NCI-H226 (cell line): Measurements from ENCODE around the gene PRPF31.
"Not testable (repeated sequence)": the region's sequence is repeated elsewhere in the genome, so short reads cannot be mapped to it uniquely, and the experiment has no call there.

Experiments
- DNase-seq: peaks from one replicate; pipeline ENCODE4 v3.0.0-alpha.2; 2015

The PRPF31 gene, protein sequence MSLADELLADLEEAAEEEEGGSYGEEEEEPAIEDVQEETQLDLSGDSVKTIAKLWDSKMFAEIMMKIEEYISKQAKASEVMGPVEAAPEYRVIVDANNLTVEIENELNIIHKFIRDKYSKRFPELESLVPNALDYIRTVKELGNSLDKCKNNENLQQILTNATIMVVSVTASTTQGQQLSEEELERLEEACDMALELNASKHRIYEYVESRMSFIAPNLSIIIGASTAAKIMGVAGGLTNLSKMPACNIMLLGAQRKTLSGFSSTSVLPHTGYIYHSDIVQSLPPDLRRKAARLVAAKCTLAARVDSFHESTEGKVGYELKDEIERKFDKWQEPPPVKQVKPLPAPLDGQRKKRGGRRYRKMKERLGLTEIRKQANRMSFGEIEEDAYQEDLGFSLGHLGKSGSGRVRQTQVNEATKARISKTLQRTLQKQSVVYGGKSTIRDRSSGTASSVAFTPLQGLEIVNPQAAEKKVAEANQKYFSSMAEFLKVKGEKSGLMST

DNA sequence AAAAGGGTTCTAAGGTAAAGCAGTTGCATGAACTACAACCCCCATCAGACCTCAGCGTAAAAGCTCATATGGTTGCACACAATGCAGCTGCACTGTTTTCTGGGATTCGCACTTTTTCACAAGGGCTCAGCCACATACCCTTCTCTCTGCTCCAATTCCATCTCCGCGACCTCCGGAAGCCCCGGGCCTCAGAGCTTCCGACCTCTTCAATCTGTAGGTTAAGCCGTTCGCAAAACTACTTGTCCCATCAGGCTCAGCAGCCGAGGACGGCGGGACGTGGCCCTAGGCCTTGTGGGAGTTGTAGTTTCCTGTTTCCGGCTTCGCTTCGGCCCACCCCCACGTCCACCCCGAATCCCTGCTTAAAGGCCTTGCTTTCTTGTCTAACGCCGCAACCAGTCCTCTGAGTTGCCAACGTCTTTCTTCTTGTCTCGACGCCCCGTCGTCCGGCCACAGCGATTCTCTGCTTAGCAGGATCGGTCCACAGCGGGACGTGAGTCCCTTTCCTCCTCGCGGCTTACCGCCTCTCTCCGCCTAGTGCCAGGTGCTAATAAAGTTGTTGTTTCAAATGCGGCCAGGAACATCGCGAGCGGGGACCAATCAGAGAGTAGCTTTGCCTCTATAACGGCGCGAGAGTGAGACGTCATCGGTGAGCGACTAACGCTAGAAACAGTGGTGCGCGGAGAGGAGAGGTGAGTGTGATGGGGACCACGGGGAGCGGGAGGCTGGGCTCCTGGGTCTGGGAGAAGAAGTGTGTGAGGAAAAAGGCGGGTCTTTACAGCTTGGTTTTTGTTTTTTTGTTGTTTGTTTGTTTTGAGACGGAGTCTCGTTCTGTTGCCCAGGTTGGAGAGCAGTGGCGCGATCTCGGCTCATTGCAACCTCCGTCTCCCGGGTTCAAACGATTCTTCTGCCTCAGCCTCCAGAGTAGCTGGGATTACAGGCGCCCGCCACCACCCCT lies at the start of gene PRPF31, which contains the start of gene TFPT:
PRPF31 (plus strand) TSS at position 646 of the 955 bp plus-strand sequence. CDS start 2,525 bp downstream, outside the sequence.
TFPT (minus strand) TSS at position 549 of the 955 bp plus-strand sequence; CDS start at position 161, 388 bp downstream.
- peak; percentile 99 for DNase-seq

DNA sequence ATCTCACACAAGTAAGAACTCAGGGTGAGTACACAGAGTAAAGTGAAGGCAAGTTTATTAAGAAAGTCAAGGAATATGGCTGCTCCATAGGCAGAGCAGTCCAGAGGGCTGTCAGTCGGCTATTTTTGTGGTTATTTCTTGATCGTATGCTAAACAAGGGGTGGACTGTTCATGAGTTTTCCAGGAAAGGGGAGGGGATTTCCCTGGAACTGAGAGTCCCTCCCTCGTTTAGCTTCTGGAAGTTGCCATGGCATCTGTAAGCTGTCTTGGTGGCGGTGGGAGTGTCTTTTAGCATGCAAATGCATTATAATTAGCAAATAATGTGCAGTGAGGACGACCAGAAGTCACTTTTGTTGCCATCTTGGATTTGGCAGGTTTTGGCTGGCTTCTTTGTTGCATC lies 46.1 kb upstream of the PRPF31 start:
- no peak for DNase-seq

DNA sequence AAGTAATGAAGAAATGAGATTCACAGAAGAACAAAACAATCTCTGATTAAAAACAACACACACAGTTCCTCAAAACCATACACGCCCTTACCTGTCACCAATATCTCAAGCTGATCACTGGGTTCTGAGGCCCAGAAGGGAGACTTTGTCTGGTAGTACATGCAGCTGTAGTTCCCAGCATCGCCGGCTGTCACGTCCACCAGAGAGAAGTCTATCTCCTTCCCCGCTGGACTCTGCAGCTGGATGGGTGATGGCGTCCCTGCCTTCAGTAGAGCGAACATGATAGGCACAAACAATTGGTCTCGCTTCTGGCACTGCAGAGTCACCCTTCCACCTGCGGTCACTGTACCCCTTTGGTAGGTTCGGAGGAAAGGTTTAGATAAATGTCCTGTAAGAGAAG lies 41.7 kb upstream of the PRPF31 start:
- DNase-seq = no peak

DNA sequence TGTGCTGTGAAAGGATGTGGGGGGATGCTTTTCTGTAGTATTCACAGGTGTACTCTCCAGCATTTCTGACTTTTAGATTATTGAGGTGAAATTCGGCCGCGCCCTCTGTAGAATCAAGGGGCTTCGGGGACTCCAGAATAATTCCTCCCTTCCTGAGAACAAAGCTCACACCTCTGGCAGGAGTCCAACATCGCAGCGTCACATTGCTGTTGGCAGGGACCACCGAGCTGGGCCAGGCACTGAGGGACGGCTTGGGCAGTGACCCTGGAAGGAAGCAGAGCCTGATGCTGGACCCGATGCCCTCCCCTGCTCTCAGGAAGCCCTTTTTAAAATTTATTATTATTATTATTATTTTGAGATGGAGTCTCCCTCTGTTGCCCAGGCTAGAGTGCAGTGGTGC lies 40.7 kb upstream of the PRPF31 start:
- no peak for DNase-seq

DNA sequence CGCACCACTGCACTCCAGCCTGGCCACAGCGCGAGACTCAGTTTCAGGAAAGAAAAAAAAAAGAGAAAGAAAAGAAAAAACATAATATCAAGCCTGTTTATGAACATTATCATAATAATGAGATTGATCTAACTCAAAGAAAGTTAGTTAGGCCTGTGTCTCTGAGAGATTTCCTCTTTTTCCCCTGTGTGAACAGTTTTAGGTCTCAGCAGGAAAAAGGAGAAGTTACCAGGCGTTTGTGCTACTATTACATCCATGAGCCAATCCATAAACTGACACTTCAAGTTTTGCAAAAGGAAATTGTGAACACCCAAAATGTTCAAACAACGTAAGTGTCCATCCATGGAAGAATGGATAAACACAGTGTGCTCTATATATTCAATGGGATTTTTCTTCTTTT lies 38.2 kb upstream of the PRPF31 start:
- DNase-seq = no peak

DNA sequence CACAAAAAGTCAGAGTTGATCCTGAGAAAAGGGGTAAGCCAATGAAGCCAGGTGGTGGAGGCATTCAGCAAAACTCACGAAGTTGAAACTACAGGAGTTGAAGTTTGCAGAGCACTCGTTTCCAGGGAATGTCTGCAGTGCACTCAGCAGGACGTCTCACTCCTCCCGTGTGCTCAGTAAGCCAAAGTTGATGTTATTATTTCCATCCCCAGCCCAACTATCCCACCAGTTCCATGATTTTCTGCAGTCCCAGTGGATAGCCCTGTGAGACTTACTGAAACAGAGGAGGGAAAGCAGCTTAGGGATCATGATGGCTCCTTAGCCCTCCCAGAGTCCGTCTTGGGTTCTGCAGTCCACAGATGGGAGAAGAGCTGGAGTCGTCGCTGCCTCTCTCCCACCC lies 34.5 kb upstream of the PRPF31 start, which contains the start of gene TARM1:
TARM1 (minus strand) TSS at position 334 of the 400 bp plus-strand sequence; CDS start at position 309, 25 bp downstream.
- DNase-seq = no peak

DNA sequence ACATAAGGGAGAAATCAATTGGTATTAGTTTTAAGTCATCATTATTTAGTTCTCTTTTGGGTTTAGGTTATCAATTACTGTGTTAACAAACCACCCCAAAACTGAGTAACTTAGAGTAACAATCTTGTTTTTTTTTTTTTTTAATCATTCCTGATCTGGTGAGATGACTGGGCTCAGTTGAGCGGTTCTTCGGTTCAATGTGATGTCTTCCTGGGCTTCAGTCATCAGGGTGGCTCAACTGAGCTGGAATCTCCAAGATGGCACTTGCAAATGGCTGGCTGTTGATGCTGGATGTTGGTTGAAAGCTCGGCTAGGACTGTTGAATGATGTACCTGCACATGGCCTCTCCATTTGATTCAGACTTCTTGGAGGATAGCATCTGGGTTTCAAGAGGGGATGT lies 31.1 kb upstream of the PRPF31 start:
- no peak for DNase-seq

DNA sequence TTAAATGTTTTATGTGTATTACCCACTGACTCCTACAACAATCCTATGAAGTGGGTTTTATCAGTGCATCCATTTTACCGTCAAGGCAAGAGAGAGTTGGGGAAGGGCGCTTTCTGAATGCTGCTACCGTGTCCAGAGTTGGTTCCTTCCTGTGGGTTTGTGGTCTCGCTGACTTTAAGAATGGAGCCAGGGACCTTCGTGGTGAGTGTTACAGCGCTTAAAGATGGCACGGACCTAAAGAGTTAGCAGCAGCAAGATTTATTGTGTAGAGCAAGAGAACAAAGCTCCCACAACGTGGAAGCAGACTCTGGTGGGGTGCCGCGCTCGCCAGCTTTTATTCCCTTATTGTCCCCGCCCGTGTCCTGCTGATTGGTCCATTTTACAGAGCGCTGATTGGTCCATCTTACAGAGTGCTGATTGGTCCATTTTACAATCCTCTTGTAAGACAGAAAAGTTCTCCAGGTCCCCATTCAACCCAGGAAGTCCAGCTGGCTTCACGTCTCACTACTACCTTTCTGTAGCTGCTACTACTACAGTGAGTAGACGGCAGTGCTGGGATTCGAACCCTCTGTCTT lies 21.0 kb upstream of the PRPF31 start:
- DNase-seq = no peak

DNA sequence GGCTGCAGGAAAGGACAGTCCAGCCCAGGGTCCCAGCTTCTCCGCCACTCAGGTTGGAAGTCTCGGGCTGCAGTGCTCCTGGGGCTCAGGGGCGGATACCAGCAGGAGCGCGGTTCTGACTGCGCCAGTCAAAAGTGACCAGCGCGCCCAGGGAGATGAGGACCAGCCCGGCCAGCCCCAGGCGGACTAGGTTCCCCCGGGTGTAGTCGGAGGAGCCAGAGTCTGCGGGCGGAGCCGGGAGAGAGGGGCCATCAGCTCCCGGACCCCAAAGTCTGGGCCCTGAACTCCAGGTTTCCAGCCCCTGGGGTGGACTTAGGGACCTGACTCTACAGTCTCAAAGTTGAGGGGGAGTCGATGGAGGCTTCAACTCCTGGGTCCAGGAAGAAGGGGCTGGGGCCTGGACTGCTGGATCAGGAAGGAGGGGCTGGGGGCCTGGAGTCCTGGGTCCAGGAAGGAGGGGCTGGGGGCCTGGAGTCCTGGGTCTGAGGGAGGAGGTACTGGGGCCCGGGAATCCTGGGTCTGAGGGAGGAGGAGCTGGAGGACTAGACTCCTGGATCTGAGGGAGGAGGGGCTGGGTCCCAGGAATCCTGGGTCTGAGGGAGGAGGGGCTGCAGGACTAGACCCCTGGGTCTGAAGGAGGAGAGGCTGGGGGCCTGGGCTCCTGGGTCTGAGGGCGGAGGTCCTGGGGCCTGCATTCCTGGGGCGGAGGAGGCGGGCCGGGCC lies 20.3 kb upstream of the PRPF31 start:
- no peak for DNase-seq

DNA sequence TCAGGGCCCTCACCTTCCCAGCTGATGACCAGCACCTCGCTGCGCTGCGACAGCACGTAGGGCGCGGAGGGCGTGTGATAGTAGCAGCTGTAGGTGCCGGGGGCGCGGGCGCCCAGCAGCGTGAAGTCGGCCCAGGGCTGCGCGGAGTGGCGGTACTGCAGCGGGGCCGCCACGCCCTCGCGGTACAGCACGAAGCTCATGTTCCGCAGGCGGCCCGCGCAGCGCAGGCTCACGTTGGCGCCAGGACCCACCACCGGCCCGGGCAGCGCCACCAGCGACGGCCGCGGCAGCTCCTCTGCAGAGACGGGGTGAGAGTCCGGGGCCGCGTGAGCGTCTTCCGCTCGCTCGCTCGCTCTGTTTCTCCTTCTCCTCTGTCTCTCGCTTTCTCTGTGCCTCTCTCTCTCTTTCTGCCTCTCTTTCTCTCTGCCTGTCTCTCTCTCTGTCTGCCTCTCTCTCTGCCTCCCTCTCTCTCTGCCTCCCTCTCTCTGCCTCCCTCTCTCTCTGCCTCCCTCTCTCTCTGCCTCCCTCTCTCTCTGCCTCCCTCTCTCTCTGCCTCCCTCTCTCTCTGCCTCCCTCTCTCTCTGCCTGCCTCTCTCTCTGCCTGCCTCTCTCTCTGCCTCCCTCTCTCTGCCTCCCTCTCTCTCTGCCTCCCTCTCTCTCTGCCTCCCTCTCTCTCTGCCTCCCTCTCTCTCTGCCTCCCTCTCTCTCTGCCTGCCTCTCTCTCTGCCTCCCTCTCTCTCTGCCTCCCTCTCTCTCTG lies 19.5 kb upstream of the PRPF31 start:
- not testable (repeated sequence) for DNase-seq

DNA sequence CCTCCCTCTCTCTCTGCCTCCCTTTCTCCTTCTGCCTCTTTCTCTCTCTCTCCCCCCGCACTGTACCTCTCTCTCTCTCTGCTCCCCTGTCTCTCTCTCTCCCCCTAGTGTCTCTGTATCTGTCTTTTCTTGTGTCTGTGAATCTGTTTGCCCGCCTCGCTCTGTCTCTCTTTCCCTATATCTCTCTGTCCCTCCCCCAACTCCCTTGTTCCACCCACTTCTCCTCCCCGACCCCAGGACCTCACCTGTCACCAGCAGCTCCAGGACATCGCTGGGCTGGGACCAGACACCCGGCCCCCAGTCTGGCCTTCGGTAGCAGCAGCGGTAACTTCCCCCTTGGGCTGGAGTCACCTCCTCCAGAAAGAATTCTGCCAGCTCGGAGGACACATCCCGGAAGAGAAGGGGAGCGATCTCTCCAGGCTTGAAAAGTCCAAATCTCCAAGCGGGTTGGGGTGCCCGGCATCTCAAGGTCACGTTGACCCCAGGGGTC lies 18.9 kb upstream of the PRPF31 start:
- DNase-seq = no peak

DNA sequence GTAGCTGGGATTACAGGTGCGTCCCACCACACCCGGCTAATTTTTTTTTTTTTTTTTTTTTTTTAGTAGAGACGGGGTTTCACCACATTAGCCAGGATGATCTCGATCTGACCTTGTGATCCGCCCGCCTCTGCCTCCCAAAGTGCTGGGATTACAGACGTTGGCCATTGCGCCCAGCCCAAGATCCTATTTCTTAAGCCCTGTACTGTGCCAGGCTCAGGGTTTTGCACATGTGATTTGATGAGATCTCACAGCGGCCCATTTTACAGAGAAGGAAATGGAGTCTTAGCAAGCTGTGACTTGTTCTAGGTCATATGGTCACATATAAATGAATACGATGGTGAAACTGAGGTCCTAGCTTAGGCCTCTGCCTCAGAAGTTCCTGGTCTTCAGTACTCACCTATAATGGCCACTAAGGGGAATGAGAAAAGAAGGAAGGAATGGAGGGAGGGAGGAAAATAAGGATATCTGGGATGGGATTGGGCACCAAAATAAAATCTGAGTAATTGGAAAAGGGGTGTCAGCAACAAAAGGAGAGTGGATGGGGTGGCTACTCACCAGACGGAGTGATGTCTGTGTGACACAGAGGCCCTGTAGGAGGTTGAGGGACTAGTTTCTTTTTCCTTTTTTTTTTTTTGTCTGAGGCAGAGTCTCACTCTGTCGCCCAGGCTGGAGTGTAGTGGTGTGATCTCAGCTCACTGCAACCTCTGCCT lies 16.2 kb upstream of the PRPF31 start:
- DNase-seq = no peak

DNA sequence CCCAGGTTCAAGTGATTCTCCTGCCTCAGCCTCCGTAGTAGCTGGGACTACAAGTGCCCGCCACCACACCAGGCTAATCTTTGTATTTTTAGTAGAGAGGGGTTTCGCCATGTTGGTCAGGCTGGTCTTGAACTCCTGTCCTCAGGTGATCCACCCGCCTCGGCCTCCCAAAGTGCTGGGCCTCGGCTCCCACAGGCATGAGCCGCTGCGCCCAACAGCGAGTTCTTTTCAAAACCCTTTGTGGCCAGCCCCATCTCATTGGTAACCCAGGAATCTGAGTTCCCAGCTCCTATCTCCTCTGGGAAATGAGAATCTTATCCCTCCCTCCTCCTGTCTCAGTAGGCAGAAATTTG lies 15.7 kb upstream of the PRPF31 start:
- not testable (repeated sequence) for DNase-seq

DNA sequence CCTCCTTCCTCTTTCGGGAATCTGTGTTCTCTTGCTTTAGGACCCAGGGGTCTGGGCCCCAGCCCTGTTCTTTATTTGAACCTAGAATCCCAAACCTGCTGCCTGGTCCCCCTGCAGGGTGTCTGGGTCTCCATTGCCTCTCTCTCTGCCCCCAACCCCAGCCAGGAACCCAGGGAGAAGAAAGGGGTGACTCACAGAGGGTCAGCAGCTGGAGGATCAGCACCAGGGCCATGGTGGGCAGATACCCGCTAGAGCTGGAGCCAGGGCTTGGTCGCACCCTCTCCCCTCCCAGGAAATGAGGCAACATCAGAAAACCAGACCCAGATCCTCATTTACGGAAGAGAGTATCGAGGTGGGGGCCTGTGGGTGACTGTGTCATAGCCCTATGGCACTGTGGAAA lies 15.0 kb upstream of the PRPF31 start, which contains the start of gene OSCAR:
OSCAR (minus strand) TSS at position 243 of the 400 bp plus-strand sequence; CDS start at position 232, 11 bp downstream.
- no peak for DNase-seq

DNA sequence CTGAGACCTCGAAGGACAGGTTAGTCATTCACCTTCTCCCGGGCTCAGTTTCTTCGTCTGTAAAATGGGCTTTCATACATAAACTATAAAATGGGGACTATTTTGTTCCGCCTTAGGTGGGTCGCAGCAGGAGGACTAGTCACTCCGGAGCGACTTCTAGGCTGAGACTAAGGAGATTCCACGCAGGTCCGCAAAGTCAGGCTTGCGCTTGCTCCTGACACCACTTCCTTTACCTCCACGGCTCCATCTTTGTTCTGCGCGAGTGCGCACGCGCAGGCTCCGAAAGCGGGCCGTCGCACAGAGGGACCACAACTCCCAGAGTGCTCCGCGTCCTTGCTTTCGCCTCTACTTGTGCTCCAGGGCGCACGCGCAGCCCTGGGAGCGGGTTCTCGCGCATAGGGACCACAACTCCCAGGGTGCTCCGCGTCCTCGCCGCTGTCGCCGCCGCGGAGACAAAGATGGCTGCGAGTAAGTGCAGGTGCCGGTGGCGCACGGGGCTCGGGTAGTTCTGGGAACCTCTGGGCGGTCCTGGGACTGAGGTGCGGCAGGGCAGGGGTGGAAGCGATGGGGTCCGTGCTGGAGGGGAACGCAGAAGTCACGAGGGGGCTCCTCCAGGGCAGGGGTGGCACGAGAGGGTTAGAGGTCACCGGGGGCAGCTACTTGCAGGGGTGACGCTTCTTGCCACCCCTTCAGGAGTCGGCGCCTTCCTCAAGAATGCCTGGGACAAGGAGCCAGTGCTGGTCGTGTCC lies 13.0 kb upstream of the PRPF31 start, which contains the start of gene NDUFA3:
NDUFA3 (plus strand) TSS at position 435 of the 749 bp plus-strand sequence; CDS start at position 459, 24 bp downstream.
- DNase-seq = peak; percentile 100

DNA sequence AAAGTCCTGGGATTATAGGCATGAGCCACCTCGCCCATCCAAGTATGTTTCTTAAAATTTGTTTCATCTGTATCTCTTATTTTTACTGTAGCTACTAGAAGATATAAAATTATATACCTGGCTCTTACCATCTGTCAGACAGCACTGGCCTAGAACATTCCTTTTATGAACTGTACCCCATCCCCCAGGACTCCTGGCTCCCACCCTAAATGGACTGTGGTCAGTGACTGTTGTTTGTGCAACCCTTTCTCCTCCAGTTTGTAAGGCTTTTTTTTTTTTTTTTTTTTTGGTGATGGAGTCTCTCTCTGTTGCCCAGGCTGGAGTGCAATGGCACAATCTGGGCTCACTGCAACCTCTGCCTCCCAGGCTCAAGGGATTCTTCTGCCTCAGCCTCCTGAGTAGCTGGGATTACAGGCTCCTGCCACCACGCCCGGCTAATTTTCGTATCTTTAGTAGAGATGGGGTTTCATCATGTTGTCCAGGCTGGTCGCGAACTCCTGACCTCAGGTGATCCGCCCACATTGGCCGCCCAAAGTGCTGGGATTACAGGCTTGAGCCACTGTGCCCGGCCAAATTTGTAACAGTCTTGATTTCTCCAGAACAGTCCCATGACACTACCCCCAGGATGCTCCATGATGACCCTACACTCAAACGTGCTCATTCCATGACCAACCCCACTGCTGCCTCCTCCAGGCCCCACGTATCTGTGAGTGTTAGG lies 10.4 kb upstream of the PRPF31 start:
- no peak for DNase-seq

DNA sequence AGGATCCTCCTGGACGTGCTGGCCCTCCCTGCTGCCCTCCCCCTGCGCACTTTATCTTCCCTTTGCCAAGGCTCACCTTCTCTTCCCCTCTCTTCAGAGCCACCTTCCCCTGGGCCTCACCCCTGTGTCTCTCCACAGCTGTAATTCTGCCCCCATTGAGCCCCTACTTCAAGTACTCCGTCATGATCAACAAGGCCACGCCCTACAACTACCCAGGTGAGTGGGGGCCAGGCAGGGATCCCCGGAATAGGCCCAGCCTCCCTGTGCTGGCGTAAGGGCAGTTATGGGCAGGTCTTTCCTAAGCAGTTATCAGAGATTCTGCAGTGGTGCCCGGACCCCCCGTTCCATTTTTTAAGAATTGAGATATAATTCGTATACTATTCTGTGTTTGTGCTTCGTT lies 9.8 kb upstream of the PRPF31 start:
- DNase-seq = no peak

DNA sequence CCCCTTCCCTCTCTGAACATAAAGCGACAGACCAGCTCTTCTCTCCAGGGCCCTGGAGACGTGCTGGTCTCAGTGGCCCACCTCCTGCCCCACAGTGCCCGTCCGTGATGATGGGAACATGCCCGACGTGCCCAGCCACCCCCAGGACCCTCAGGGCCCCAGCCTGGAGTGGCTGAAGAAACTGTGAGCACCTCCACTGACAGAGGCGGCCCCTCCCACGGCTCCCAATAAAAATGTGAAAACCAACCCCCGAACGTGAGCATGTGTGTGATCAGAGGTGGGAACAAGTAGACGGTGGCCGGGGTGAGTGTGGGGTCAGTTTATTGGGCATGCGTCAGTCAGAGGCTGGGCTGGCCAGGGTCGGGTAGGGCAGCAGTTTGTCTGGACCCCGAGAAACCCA lies 8.8 kb upstream of the PRPF31 start:
- no peak for DNase-seq
